Hepatocyte (in vitro differentiated cells): Measurements from ENCODE around the gene GOLGA1. TPM values are rescaled to one million over a fixed set of nuclear protein-coding genes. Genes with fewer than 3 reads are reported as not detected.

ENCODE experiments used
- DNase-seq: peaks from one replicate; pipeline ENCODE4 v3.0.0-alpha.2; 2016; ENCODE audit warnings: low spot score
- H2AFZ ChIP-seq: fragments of 200-600 bp; sonication (generic); 2 replicates; pipeline ENCODE4 v1.6.0; 2016; ENCODE audit warnings: antibody characterized with exemption, mild to moderate bottlenecking
- H3K27ac ChIP-seq: fragments of 200-600 bp; sonication (generic); 2 replicates; pipeline ENCODE4 v1.5.1; 2016; ENCODE audit warnings: mild to moderate bottlenecking
- H3K27me3 ChIP-seq: fragments of 200-600 bp; sonication (generic); 2 replicates; pipeline ENCODE4 v1.6.1; 2016
- H3K36me3 ChIP-seq: fragments of 200-600 bp; sonication (generic); replicated peaks from 2 replicates; pipeline ENCODE4 v1.5.1; 2016; ENCODE audit warnings: low read depth; ENCODE audit not compliant: insufficient read depth
- H3K4me1 ChIP-seq: fragments of 200-600 bp; sonication (generic); 2 replicates; pipeline ENCODE4 v1.5.1; 2016; ENCODE audit warnings: mild to moderate bottlenecking, moderate library complexity; ENCODE audit not compliant: insufficient read depth
- H3K4me2 ChIP-seq: fragments of 200-600 bp; sonication (generic); 2 replicates; pipeline ENCODE4 v1.6.0; 2016
- H3K4me3 ChIP-seq: fragments of 200-600 bp; sonication (generic); 2 replicates; pipeline ENCODE4 v1.5.1; 2016; ENCODE audit warnings: mild to moderate bottlenecking
- H3K79me2 ChIP-seq: fragments of 200-600 bp; sonication (generic); 2 replicates; pipeline ENCODE4 v1.6.0; 2017; ENCODE audit warnings: mild to moderate bottlenecking
- H3K9me2 ChIP-seq: fragments of 200-600 bp; sonication (generic); replicated peaks from 2 replicates; pipeline ENCODE4 v1.6.0; 2017; ENCODE audit warnings: mild to moderate bottlenecking; ENCODE audit not compliant: insufficient read depth
- H3K9me3 ChIP-seq: fragments of 200-600 bp; sonication (generic); 2 replicates; pipeline ENCODE4 v1.5.1; 2016; ENCODE audit warnings: low read depth, mild to moderate bottlenecking
- H4K20me1 ChIP-seq: fragments of 200-600 bp; sonication (generic); 2 replicates; pipeline ENCODE4 v1.6.0; 2016; ENCODE audit warnings: mild to moderate bottlenecking; ENCODE audit not compliant: insufficient read depth, poor library complexity, severe bottlenecking
- CTCF ChIP-seq: fragments of 200-600 bp; sonication (generic); IDR thresholded peaks from 2 replicates; pipeline ENCODE4 v1.5.1; 2016; ENCODE audit warnings: antibody characterized with exemption, mild to moderate bottlenecking; ENCODE audit not compliant: poor library complexity
- EZH2 ChIP-seq: fragments of 200-600 bp; sonication (generic); IDR thresholded peaks from 2 replicates; pipeline ENCODE4 v1.6.1; 2016; ENCODE audit warnings: antibody characterized with exemption, mild to moderate bottlenecking, borderline replicate concordance
- EZH2phosphoT487 ChIP-seq: fragments of 200-600 bp; sonication (generic); IDR thresholded peaks from one replicate; pipeline ENCODE4 v1.6.1; 2018; ENCODE audit warnings: antibody characterized with exemption, mild to moderate bottlenecking, low read depth, moderate library complexity; ENCODE audit not compliant: unreplicated experiment, severe bottlenecking
- WGBS: methylation state at CpG from one replicate; pipeline ENCODE4 v1.1.6; 2016; ENCODE audit warnings: low lambda C conversion rate; ENCODE audit errors: missing lambda C conversion rate; 5-methylcytosine and 5-hydroxymethylcytosine counted together
- polyA plus RNA-seq: library from polyadenylated mRNA; unstranded; fragments of >200 nt; fragmentation: Nextera tagmentation; extraction: Ambion mirVana; gene quantifications from 2 replicates; pipeline ENCODE4 v1.2.1, GENCODE V29; 2016
- total RNA-seq: library from RNA; depleted of rRNA; stranded (reverse); fragments of >200 nt; gene quantifications from 2 replicates; pipeline ENCODE4 v1.2.3, GENCODE V29; 2014

GOLGA1 gene
- total and polyA plus RNA-seq, 2 experiments from 2014 or later, result 10.1 to 12.9 TPM

GRCh38 chr9:124914753-124915405, 26.0 kb downstream of the GOLGA1 start:
- H4K20me1 ChIP-seq, result no peaks in the 10 kb centered on the region
- no peak overlapping the region for H3K4me2 ChIP-seq
- TF ChIP-seq EZH2phosphoT487, result no peak
- no peak for TF ChIP-seq EZH2
- TF ChIP-seq CTCF, result no peak
- no peaks in the 10 kb centered on the region for H3K79me2 ChIP-seq
- no peaks in the 10 kb centered on the region for H3K9me2 ChIP-seq
- H2AFZ ChIP-seq, result no peak overlapping the region
- H3K4me1 ChIP-seq, result no peaks in the 10 kb centered on the region
- no peak overlapping the region for H3K4me3 ChIP-seq
- no peak overlapping the region for H3K27ac ChIP-seq
- no peaks in the 10 kb centered on the region for H3K27me3 ChIP-seq
- WGBS, result 96% methylated on average over 5 of the region's 5 CpGs
- no peak for DNase-seq
- no peaks in the 10 kb centered on the region for H3K36me3 ChIP-seq
- H3K9me3 ChIP-seq, result no peaks in the 10 kb centered on the region

DNA sequence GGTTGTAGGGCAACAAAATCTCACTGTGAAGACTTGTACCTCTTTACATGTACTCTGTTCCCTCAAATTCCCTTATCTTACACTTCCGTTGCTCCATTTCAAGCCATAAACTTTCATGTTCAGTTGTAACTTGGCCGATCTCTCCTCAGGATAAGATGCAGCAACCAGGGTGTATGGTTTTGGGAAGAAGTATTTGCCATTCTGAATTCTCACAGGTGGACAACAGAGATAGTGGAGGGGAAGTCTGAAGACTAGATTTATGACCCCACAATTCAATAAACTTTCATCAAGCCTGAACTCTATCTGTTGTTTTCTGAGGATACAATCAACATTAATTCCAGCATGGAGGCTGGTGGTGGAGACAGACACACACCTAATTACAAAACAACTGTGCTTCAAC, 27.5 kb downstream of the GOLGA1 start:
- H3K9me3 ChIP-seq, result no peaks in the 10 kb centered on the region
- H3K4me1 ChIP-seq, result no peaks in the 10 kb centered on the region
- H2AFZ ChIP-seq, result no peak overlapping the region
- WGBS, result 95% methylated on average over 2 of the region's 2 CpGs
- no peak overlapping the region for H3K4me2 ChIP-seq
- no peaks in the 10 kb centered on the region for H3K36me3 ChIP-seq
- H3K27ac ChIP-seq, result no peak overlapping the region
- H3K79me2 ChIP-seq, result no peaks in the 10 kb centered on the region
- no peak for DNase-seq
- TF ChIP-seq EZH2phosphoT487 (no peak), EZH2 (no peak), CTCF (no peak)
- no peaks in the 10 kb centered on the region for H4K20me1 ChIP-seq
- H3K9me2 ChIP-seq, result no peaks in the 10 kb centered on the region
- H3K4me3 ChIP-seq, result no peak overlapping the region
- H3K27me3 ChIP-seq, result no peaks in the 10 kb centered on the region

DNA sequence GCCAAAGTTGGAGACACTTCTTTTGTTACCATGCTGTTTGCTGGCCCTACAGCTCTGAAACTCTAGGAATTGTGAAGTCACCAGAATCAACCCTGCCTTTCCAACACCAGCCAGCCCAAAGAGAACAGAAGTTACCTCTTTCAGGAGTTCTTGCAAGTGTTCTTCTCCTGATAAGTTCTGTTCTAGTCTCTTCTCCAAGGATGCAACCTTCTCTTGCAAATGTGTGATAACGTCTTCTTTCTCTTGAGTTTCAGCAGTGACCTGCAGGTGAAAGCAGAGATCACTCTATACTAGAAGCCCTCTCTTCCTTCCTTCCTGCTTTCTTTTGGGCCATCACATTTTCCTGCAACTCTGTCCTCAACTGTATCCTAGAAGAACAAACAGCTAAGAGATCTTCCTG, 29.1 kb downstream of the GOLGA1 start:
- no peaks in the 10 kb centered on the region for H3K9me2 ChIP-seq
- H3K4me1 ChIP-seq, result peaks cover 8% of the 10 kb centered on the region
- H3K36me3 ChIP-seq, result no peaks in the 10 kb centered on the region
- no peaks in the 10 kb centered on the region for H3K9me3 ChIP-seq
- WGBS, result 96% methylated on average over 1 of the region's 1 CpG
- TF ChIP-seq CTCF, result no peak
- no peak for TF ChIP-seq EZH2phosphoT487
- TF ChIP-seq EZH2, result no peak
- H3K4me2 ChIP-seq, result no peak overlapping the region
- H3K79me2 ChIP-seq, result no peaks in the 10 kb centered on the region
- no peaks in the 10 kb centered on the region for H4K20me1 ChIP-seq
- DNase-seq, result no peak
- no peak overlapping the region for H3K27ac ChIP-seq
- no peak overlapping the region for H2AFZ ChIP-seq
- H3K27me3 ChIP-seq, result no peaks in the 10 kb centered on the region
- H3K4me3 ChIP-seq, result no peak overlapping the region
